Osteocyte (in vitro differentiated cells): ENCODE measurements around the gene CANT1. TPM values are rescaled to one million over a fixed set of nuclear protein-coding genes. Genes with fewer than 3 reads are reported as not detected.
A peak's percentile ranks its signal among the peaks of the same experiment; 100 is the strongest.

ENCODE experiments used
- DNase-seq: peaks from one replicate; pipeline ENCODE4 v3.0.0; 2021; ENCODE audit warnings: mixed read lengths; ENCODE audit not compliant: unreplicated experiment; ENCODE audit errors: extremely low spot score
- H3K27ac Mint-ChIP-seq: one replicate; pipeline ENCODE4 v1.8.0; 2021; ENCODE audit warnings: mild to moderate bottlenecking, mixed read lengths; ENCODE audit not compliant: unreplicated experiment
- H3K27me3 Mint-ChIP-seq: one replicate; pipeline ENCODE4 v1.8.0; 2021; ENCODE audit warnings: mixed read lengths; ENCODE audit not compliant: unreplicated experiment
- H3K36me3 Mint-ChIP-seq: one replicate; pipeline ENCODE4 v1.8.0; 2021; ENCODE audit warnings: mixed read lengths; ENCODE audit not compliant: unreplicated experiment
- H3K4me1 Mint-ChIP-seq: one replicate; pipeline ENCODE4 v1.8.0; 2021; ENCODE audit warnings: mixed read lengths; ENCODE audit not compliant: unreplicated experiment
- H3K4me3 Mint-ChIP-seq: one replicate; pipeline ENCODE4 v1.8.0; 2021; ENCODE audit warnings: mild to moderate bottlenecking, moderate library complexity, mixed read lengths; ENCODE audit not compliant: unreplicated experiment
- H3K9me3 Mint-ChIP-seq: one replicate; pipeline ENCODE4 v1.8.0; 2021; ENCODE audit warnings: mixed read lengths; ENCODE audit not compliant: unreplicated experiment
- total RNA-seq: library from RNA; stranded (reverse); gene quantifications from 2 replicates; pipeline ENCODE4 v1.2.1, GENCODE V29; 2021
- TF ChIP-seq, protein P1 (sequence below): fragments of 200-600 bp; sonication (generic); IDR thresholded peaks from 2 replicates; pipeline ENCODE4 v1.5.0; 2021; ENCODE audit warnings: antibody characterized with exemption, mild to moderate bottlenecking, moderate library complexity

The CANT1 gene
- total RNA-seq, 1 donor from 2014 or later: 62.3 TPM

GRCh38 chr17:78959803-78960202, 49.8 kb downstream of the CANT1 start:
- Mint-ChIP-seq H3K27ac (no peak overlapping the region), H3K27me3 (no peaks in the 10 kb centered on the region), H3K4me3 (no peak overlapping the region), H3K9me3 (no peaks in the 10 kb centered on the region), H3K4me1 (peaks cover 20% of the 10 kb centered on the region), H3K36me3 (no peaks in the 10 kb centered on the region)
- no peak for DNase-seq
- TF ChIP-seq, protein P1, sequence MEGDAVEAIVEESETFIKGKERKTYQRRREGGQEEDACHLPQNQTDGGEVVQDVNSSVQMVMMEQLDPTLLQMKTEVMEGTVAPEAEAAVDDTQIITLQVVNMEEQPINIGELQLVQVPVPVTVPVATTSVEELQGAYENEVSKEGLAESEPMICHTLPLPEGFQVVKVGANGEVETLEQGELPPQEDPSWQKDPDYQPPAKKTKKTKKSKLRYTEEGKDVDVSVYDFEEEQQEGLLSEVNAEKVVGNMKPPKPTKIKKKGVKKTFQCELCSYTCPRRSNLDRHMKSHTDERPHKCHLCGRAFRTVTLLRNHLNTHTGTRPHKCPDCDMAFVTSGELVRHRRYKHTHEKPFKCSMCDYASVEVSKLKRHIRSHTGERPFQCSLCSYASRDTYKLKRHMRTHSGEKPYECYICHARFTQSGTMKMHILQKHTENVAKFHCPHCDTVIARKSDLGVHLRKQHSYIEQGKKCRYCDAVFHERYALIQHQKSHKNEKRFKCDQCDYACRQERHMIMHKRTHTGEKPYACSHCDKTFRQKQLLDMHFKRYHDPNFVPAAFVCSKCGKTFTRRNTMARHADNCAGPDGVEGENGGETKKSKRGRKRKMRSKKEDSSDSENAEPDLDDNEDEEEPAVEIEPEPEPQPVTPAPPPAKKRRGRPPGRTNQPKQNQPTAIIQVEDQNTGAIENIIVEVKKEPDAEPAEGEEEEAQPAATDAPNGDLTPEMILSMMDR: peak; percentile 7

GRCh38 chr17:78958641-78959127, 50.9 kb downstream of the CANT1 start:
- no peak overlapping the region for H3K27ac Mint-ChIP-seq
- H3K27me3 Mint-ChIP-seq: no peaks in the 10 kb centered on the region
- TF ChIP-seq, protein P1: no peak
- H3K36me3 Mint-ChIP-seq: no peaks in the 10 kb centered on the region
- no peak overlapping the region for H3K4me3 Mint-ChIP-seq
- no peaks in the 10 kb centered on the region for H3K9me3 Mint-ChIP-seq
- peaks cover 26% of the 10 kb centered on the region for H3K4me1 Mint-ChIP-seq
- no peak for DNase-seq

DNA sequence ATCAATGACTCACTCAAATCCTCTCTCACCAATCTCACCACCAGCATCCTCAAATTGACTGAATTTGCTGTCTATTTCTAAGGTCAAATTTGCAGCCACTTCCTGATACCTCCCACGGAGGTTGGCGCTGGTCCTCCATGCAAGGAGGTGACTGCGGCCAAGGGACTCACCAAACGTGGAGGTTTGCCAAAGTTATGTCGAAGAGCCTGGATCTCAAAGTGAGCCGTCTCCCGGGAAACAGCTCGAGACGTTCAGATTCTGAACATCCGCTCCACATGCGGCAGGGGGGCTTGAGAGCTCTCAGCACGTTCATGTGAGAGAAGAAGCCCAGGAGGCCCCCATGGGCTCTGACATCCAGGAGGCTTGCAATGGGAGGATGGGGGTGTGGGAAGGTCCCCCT, 52.4 kb downstream of the CANT1 start:
- Mint-ChIP-seq H3K36me3 (no peaks in the 10 kb centered on the region), H3K9me3 (no peaks in the 10 kb centered on the region), H3K4me3 (no peak overlapping the region), H3K27me3 (no peaks in the 10 kb centered on the region), H3K27ac (no peak overlapping the region), H3K4me1 (peaks cover 39% of the 10 kb centered on the region)
- TF ChIP-seq, protein P1: no peak
- no peak for DNase-seq

DNA sequence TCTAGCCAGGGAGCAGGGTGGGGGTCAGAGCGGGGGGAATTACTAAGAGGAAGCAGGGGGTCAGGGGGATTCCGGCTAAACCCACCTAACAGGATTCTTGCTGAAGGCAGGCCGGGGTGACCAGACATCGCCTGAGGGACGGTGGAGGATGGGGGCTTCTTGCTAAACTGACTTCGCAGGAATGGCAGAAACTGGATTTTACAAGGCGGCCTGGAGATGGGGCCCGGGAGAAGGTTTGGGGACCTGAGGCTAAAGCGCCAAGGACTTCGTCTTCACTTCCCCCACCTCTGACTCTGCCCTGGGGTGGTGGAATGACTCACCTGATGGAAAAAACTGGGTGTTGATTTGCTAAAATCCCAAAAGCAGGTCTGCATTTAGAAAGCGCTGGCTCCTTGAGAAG, 53.3 kb downstream of the CANT1 start:
- Mint-ChIP-seq H3K4me1 (peaks cover 39% of the 10 kb centered on the region), H3K4me3 (no peak overlapping the region), H3K27me3 (no peaks in the 10 kb centered on the region), H3K36me3 (no peaks in the 10 kb centered on the region), H3K9me3 (no peaks in the 10 kb centered on the region), H3K27ac (no peak overlapping the region)
- TF ChIP-seq, protein P1: no peak
- no peak for DNase-seq

GRCh38 chr17:78954684-78955083, 54.9 kb downstream of the CANT1 start:
- DNase-seq: no peak
- H3K27ac Mint-ChIP-seq: no peak overlapping the region

More at GRCh38 chr17:78954684-78955083, 54.9 kb downstream of the CANT1 start:
- TF ChIP-seq, protein P1: no peak
- peaks cover 40% of the 10 kb centered on the region for H3K4me1 Mint-ChIP-seq
- no peak overlapping the region for H3K4me3 Mint-ChIP-seq
- H3K9me3 Mint-ChIP-seq: no peaks in the 10 kb centered on the region
- no peaks in the 10 kb centered on the region for H3K36me3 Mint-ChIP-seq
- no peaks in the 10 kb centered on the region for H3K27me3 Mint-ChIP-seq
